HG02678 (cell line): ENCODE data around the gene TEPSIN.

Experiments used
- ATAC-seq: cut with Tn5 transposase; IDR thresholded peaks from one replicate; pipeline ENCODE4 v1.9.1; 2021; ENCODE audit warnings: mild to moderate bottlenecking, moderate library complexity; ENCODE audit not compliant: unreplicated experiment

The TEPSIN gene

DNA sequence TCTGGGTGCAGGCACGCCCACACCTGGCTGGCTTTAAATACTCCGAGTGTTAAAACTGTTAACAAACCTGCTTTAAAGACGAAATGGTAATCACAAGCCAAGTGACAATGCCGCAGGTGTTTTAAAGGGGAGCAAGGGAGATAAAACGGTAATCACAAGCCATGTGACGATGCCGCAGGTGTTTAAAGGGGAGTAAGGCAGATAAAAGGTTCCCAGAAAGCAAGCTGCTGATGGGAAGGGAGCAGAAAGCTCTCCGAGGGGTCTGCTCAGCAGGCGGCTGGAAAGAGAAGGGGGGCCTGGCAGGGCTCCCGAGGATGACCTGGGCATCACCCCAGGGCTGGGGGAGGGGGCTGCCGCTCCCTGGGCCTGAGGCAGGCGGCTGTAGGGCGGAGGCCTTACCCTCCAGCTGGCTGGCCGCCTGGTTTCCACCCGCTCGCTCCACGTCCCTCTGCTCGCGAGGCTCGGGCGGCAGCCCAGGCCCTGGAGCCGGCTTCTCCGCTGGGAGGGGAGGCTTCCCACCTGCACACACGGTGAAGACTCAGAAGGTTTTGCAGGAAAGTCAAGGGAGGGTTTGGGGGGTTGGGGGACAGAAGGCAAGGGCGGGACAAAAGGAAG is 12.3 kb upstream of the TEPSIN start:
- ATAC-seq, result no peak

DNA sequence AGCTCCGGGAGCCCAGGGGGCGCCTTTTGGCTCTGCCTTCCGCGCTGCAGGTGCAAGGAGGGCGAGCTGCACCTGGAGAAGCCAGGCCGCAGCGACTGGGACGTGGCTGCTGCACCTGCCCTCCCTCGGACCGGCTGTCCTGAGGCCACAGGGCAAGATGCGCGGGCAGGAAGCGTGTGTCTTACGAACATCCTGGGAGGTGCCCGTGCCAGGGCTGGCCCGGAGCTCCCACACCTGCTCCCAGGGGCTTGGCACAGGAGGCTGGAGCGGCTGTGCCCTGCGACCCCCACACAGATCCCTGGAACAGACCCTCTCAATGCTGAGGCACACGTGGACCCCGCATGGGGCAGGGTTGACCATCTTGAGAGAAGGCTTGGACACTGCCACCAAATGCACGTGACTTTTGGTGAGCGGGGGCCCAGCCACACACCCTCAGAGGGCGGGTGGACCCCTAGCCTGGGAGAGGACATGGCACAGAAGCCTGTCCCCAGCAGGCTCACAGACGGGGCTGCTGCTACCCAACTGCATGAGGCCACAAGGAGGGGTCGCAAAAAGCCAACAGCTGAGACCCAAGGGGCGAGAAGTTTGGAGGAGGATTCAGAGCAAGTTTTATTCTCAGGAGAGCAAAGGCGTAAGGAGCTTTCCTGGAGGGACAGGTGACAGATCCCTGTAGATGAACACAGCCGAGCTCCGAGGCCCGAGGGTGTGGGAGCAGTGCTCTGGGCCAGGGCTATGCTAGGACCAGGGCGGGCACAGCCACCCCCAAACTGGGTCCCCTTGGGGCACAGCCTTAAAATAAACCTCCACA is 11.6 kb upstream of the TEPSIN start:
- ATAC-seq, result no peak

DNA sequence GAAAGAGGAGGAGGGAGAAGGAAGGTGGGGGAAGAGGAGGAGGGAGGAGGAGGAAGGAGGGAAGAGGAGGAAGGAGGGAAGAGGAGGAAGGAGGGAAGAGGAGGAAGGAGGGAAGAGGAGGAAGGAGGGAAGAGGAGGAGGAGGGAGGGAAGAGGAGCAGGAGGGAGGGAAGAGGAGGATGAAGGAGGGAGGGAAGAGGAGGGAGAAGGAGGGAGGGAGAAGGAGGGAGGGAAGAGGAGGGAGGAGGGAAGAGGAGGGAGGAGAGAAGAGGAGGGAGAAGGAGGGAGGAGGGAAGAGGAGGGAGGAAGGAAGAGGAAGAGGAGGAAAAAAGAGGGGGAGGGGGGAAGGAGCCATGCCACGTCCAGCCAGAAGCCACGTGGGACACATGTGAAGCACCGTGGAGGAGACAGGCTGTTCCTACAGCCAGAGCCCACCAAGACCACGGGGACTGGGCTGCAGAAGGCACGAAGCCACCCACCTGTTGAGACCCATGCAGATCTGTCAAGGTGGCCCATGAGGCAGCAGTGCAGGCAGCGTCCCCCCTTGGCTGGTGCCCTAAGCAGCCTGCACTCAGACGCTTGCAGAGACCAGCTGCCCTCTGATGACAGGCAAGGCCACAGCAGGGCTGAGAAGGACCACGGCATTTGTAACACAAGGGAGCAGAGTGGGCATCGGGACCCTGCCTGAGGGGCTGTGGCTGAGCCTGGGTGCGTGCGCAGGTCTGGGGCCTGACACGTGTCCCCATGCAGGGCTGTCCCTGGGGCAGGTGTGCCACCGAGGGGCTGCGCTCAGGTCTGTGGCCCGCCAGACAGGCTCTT is 10.6 kb upstream of the TEPSIN start:
- ATAC-seq, result no peak

DNA sequence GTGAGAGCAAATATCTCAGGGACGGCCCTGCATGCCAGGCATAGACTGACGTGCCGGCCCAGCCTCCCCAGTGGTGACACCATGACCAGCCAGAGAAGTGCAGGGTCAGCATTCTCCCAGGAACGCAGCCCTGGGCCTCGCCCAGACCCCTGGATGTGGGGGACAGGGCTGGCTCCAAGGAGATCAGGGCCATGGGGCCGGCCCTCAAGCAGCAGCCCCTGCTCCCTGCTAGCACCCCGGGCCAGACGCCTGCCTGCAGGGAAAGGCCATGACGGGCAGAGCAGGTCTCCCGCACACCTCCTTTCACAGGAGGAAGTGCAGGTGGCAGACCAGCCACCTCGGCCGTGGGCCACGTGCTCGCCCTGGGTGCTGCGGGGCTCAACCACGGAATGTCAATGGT is 9.8 kb upstream of the TEPSIN start:
- no peak for ATAC-seq

DNA sequence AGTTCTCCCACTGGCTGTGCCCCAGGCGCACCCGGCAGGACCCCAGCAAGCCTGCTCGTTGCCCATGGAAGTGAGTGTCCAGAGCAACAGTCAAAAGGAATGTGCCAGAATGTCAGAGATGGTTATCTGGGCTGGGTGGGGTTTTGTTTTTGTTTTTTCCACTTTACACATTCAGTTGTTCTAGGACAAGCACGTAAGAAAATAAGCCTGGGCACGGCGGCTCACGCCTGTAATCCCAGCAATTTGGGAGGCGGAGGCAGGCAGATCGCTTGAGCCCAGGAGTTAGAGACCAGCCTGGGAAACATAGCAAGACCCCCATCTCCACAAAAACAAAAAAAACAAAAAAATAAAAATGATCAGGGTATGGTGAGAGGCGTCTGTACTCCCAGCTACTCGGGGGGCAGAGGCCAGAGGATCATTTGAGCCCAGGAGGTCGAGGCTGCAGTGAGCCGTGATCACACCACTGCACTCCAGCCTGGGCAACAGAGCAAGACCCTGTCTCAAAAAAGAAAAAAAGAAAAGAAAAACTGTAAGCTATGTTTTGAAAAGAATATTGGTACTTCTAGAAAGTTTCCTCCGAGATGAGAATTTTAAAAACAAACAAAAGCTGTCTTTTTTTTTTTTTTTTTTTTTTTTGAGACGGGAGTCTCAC is 8.6 kb upstream of the TEPSIN start:
- no peak for ATAC-seq

DNA sequence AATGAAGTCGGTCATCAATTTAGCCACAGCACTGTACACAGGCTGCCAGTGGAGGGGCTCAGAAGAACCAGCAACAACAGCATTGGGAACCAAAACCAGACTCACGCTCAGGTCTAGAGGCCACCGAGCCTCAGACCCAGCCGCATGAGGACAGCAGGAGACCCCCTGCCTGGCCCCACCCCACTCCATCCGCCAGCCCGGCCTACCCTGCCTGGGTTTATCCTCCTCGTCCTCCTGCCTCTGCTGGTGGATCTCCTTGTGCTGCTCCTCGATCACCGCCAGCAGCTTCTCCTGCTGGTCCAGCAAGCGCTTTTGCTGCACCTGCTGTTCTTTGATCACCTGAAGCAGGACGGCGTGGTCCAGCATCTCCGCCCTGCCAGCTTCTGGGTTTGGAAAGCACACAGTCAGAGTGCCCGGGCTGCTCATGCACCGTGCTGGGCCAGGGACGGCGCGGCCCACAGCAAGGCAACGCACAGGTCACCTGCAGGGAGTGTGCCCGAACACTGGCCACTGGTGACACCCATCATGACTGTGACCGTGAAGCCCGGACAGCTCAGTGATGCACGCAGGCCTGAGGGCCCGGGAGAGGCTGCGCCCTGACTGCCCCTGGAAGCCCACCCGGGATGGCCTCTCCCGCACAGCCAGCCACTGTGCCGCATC is 8.0 kb upstream of the TEPSIN start:
- ATAC-seq, result no peak

DNA sequence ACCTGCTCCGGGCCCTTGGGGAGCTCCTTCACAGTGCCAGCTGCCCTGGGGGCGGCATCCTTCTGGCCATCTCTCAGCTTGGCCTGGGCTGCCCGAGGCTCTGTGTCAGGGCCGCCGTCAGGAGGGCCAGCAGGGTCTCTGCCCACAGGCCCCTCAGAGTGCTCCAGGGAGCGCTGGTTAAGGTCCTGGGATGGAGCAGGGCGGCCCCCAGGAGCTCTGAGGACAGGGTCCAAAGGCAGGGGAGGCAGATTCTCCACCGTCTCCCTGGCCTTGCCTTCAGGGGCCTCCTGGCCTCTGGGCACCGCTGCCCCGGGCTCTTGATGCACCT is 7.5 kb upstream of the TEPSIN start:
- no peak for ATAC-seq

DNA sequence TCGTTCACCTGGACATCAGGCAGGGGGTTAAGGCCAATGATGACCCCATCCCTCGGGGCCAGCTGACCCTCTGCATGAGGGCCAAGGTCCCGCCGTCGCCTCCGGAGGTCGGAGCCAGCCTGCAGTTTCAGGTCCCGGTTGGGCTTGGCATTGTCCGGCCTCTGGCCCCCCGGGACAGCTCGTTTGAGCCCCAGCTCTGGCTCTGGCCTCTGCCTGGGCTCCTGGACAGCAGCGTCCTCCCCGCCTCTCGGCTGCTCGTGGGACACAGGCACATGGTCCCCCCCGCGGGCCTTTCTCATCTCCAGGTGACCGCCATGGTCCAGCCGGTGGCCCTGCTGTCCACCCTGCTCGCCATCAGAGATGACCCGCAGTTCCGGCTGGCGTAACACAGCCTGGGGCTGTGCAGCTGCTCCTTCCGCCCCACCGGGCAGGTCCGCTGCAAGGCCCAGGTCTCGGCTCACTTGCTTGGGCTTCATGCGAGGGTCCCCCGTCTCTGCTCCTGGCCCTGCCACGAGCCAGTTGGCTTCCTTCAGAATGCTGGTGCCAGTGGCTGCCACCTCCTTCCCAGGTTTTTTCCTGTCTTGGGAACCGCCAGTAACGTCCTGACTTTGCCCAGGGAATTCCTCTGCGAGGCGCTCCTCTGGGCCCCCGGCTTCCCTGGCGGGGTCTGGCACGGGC is 6.9 kb upstream of the TEPSIN start:
- no peak for ATAC-seq

DNA sequence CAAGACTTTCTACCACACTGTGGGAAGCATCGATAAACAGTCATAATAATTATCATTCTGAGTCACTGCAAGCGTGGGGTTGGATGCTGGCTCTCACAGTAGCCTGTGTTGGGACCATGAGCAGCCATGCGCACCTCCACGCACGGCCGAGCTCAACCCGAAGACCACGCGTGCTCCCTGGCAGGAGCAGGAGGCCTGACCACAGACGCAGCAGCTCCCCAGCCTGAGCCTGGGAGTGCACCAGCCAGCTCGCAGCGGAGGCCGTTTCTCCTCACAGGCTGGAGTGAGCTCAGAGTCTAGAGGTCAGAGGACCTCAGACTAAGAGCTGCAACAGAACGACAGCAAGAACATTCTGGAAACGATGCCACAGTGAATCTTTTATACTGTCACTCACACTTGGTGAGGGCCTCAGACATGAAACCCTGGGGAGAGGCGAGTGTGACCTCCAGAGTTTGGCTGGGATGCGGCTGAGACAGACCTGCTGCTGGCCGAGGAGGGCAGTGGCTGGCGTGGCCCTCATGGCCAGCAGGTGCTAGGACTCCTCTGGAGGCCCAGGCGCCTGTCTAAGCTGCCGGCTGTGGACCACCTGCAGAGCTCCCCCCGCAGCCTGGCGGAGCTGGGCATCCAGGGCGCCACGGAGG is 6.3 kb upstream of the TEPSIN start:
- no peak for ATAC-seq

DNA sequence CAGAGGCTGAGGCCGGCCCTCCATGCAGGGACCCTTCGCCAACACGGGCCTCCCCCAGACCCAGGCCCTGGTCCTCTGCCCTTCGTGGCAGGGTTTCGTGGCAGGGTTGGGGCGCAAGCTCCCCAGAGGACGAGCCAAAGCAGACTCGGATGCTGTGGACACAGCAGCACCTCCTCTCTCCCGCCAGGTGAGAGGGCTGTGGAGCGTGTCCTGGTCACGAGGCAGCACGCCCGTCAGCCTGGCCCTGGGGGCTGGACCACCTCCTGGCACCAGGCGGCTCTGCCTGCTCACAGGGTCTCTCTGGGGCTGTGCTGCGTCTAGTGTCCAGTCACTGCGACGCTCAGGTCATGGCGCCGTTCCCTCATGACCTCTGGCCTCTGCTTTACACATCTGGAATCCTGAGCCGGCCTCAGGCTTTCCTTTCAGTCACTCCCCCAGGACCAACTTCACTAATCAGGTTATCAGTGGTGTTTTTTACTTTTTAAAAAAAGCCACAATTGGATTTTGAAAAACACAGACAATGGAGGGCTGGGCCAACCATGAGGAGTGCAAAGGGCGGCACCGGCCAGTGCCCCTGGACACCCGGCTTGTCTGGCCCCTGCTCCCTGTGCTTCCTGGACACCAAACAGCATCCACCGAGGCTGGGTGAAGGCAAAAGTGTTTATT is 5.6 kb upstream of the TEPSIN start:
- no peak for ATAC-seq

DNA sequence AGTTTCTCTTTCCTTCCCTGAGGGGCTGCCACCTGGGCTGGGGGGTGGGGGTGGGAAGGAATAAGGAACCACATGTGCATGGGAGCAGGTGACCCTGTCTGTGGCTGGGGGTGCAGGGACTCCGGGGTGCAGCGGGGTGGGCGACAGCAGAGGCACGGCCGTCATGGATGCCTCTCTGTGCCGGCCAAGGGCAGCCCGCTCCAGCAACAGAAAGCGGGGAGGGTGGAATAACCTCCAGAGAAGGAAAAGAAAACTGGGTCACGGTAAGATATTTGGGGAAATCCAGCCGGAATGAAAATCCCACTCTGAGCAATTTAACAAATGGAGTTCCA is 4.4 kb upstream of the TEPSIN start:
- no peak for ATAC-seq

DNA sequence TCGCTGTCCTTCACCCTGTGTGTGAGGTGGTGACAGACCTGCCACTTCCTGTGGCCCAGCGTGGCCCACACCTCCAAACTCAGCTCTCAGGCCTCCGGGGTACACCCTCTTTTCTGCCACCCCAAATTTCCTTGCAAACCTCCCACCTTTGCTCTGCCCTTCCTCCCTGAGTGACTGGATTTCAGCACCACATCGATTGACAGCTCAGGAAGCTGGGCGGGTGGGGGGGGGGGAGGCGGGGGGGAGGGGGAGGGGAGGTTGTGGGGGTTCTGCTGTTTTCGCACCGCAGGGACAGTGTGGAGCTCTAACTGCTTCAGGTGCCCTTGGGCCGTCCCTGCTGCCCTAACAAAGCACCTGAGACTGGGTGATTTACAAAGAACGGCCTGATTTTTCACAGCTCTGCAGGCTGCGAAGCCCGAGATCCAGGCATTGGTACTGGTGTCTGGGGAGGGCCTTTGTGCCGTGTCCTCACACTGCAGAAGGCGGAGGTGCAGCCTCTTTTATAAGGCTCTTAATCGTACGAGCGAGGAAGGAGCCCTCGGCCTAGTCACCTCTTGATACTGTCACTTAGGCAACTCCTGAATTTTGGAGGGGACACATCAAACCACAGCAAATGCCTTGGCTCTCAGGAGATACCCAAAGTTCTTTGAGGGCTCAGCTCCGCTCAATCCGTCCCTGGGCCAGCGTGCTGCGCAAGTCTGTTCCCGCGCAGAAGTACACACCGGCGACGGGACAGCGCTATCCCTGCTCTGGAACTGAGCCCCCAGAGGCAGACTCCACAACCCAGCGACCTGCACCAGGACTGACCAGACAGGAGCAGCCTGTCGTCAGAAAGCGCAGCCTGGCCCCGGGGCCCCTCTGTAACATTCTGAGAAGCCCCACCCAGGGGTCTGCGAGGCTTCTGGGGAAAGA is 3.8 kb upstream of the TEPSIN start:
- ATAC-seq, result no peak

DNA sequence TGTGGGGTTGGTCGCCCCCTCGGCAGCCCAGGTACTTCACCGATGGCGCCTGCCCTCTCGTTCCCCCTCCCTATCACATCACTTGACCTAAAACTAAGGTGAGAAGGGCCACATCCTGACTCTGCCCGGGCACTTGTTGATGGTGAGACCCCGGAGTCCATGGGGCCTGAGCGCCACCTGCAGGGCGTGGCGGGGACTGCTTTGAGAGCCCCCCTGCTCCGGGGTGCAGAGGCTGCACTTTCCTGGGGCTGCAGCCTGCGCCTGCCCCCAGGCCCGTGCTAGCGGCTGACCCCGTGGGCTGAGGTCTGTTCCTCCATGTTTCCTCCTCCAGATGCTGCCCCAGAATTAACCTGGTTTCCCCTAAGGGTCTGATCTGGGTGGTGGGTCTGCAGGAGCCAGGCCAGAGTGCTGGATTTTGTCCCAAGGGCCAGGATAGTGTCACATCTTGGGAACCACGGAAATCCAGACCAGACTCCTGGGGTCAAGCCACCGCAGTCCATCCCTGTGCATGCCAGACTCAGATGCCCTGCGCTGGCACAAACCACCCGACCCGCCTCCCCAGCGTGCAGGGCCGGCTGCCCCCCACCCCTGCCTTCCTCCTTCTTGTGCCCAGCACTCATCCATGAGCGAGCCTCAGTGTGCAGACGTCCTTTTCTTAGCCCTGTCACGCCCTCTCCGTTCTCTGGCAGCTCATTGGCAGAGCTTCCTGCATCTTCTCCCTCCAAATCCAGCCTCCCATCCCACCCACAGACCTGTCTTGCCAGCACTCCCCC is 3.0 kb upstream of the TEPSIN start:
- no peak for ATAC-seq

DNA sequence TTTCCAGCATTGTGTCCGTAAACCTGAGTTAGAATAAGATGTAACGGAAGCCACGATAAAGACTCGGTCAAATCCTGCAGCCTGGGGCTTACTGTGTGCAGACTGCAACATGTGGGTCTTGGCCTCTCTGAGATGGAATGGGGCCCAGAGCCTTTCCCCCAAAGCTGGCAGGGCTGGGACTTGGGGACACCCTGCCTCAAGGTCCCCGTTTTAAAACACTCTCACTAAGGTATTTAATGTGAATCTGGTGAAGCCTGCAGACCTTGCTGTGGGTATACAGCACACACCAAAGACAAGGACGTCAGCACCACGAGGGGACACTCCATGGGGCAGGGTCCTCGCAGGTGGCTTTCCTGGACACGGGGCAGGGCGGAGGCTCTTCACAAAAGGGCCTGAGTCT is 2.3 kb upstream of the TEPSIN start:
- ATAC-seq, result no peak

DNA sequence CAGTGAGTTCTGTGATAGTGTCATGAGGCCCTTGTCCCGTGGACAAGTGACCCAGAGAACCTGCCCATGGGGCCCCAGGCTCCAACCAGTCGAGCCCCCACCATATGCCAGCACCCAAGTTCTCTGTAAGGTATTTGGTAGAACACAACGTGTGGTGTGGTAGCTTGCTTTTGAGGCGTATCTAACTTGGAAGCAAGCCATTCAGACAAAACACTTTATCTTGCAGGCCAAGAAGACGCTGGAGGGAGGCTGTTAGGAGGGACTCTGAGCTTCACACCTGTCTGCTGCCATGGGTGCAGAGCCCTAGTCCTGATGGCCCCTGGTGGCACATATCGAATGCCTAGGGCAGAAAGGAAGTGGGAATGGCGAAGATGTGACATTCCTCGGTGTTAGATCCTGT is 1.9 kb upstream of the TEPSIN start:
- ATAC-seq, result no peak

DNA sequence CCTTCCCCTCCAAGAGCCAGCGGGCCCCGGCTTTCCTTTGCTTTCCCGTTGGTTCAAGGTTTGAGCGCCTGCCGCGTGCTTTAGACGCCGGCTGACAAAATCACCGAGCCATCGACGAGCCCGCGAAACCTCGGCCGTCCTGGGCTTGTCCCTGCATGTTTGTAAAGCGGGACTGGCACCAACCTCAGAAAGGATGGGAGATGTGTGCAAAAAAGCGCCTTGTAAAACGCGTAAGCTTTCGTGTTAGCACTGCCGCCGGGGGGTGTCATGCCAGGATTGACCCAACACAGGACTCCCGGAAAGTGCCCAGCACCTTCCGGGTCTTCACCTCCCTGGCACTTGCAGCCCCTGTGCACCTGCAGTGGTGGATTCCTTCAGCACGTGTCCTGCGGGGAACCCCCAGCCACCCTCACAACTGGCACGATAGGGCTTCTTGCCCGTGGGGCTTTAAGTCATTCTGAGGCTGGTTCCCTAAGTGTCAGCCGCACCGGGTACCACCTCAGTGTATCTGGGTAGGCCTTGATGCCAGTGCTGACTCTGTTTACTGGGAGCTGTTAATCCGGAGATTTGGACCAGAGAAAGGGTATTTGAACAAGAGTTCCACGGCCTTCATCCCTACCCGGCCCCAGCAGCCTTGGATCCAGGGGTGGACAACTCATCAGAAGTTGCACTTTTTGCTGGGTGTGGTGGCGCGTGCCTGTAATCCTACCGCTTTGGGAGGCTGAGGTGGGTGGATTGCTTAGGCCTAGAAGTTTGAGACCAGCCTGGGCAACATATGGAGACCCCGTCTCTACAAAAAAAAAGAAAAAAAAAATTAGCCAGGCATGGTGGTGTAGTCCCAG is 1.1 kb upstream of the TEPSIN start:
- ATAC-seq, result no peak

DNA sequence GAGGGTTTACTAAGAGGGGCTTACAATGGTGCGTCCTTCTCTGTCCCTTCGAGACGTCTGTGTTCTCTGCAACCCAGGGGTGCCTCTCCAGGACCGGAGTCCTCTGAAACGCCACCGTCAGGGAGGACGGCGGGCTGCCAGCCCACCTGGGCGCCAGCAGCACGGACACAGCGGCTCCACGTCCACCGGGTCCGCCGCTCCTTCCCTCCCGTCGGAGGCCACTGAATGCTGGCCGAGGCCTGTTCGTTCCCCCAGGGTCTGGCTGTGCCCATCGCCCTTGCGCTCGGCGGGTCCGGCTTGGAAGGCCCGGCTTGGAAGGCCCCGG is 403 bp downstream of the TEPSIN start:
- ATAC-seq, result no peak
